GM12878 (cell line): Measurements from ENCODE around the gene MAPK9. TPM values are rescaled to one million over a fixed set of nuclear protein-coding genes. Genes with fewer than 3 reads are reported as not detected.

Experiments used
- ATAC-seq: fragments of 200-7000 bp; cut with Tn5 transposase; 3 replicates; pipeline ENCODE4 v1.9.1; 2020; ENCODE audit warnings: mild to moderate bottlenecking, moderate library complexity
- BruUV-seq: library from RNA; stranded (reverse); fragments of 400-500 nt; replicated peaks from 2 replicates; lab custom pipeline; 2021; lab: Mats Ljungman, UMichigan
- CTCF ChIA-PET: fragments of 300-600 bp; sonication (Branson Sonifier 250); formaldehyde crosslinking; extraction: SDS; loops from one replicate; lab custom pipeline; 2021; ENCODE audit warnings: inconsistent platforms; lab: Yijun Ruan, JAX
- POLR2A ChIA-PET: fragments of 350-600 bp; formaldehyde crosslinking; extraction: SDS; loops from one replicate; lab custom pipeline; 2021; ENCODE audit warnings: inconsistent platforms; lab: Charles Lee
- RAD21 ChIA-PET: fragments of 300-600 bp; sonication (Branson Sonifier 250); formaldehyde crosslinking; loops from one replicate; lab custom pipeline; 2023; ENCODE audit warnings: antibody characterized with exemption; ENCODE audit not compliant: unreplicated experiment; lab: Charles Lee
- SMC1A ChIA-PET: fragments of 300-600 bp; sonication (Branson Sonifier 250); formaldehyde crosslinking; loops from one replicate; lab custom pipeline; 2023; ENCODE audit not compliant: unreplicated experiment, uncharacterized antibody; lab: Charles Lee
- DNase-seq: peaks from one replicate; pipeline ENCODE4 v3.0.0-alpha.2; 2011; ENCODE audit warnings: low read depth, low spot score
- FAIRE-seq: peaks from 3 replicates; lab custom pipeline; 2011; peaks lifted over from hg19 to GRCh38; lab: Jason Lieb, UNC
- H2AFZ ChIP-seq: 2 replicates; pipeline ENCODE4 v1.6.0; 2011; ENCODE audit warnings: low read depth, low read length, control low read depth; ENCODE audit not compliant: control insufficient read depth
- H3K27ac ChIP-seq: 2 replicates; pipeline ENCODE4 v1.5.1; 2011; ENCODE audit warnings: control low read depth; ENCODE audit not compliant: control insufficient read depth, insufficient read depth
- H3K27me3 ChIP-seq, 2 experiments: replicated peaks in 1 of 2; 2 replicates each; pipeline versions ENCODE4 v1.6.0 to v1.6.1; 2011; ENCODE audit warnings: low read length in 1 of 2; ENCODE audit not compliant: control insufficient read depth in 2 of 2, insufficient read depth in 2 of 2
- H3K36me3 ChIP-seq, 2 experiments: 2 replicates each; pipeline ENCODE4 v1.5.1; 2011; ENCODE audit warnings: low read length in 1 of 2; ENCODE audit not compliant: control insufficient read depth in 2 of 2, insufficient read depth in 2 of 2
- H3K4me1 ChIP-seq: 2 replicates; pipeline ENCODE4 v1.6.1; 2011; ENCODE audit warnings: mild to moderate bottlenecking, low read length, moderate library complexity, mixed read lengths; ENCODE audit not compliant: control insufficient read depth, insufficient read depth
- H3K4me2 ChIP-seq: 2 replicates; pipeline ENCODE4 v1.6.0; 2011; ENCODE audit warnings: control low read depth; ENCODE audit not compliant: control insufficient read depth, insufficient read depth
- H3K4me3 ChIP-seq: fragments of 200-600 bp; sonication (generic); 2 replicates; pipeline ENCODE4 v1.5.1; 2016
- H3K79me2 ChIP-seq: 2 replicates; pipeline ENCODE4 v1.6.0; 2011; ENCODE audit warnings: low read length; ENCODE audit not compliant: control insufficient read depth, insufficient read depth
- H3K9ac ChIP-seq: 2 replicates; pipeline ENCODE4 v1.8.0; 2011; ENCODE audit warnings: low read length, control low read depth, mixed read lengths; ENCODE audit not compliant: control insufficient read depth, insufficient read depth
- H3K9me3 ChIP-seq: replicated peaks from 3 replicates; pipeline ENCODE4 v1.5.1; 2011; ENCODE audit warnings: mild to moderate bottlenecking, low read length; ENCODE audit not compliant: control insufficient read depth, insufficient read depth
- H4K20me1 ChIP-seq: 2 replicates; pipeline ENCODE4 v1.6.0; 2011; ENCODE audit not compliant: control insufficient read depth, insufficient read depth
- CEBPZ ChIP-seq: fragments of 150-350 bp; IDR thresholded peaks from 2 replicates; pipeline ENCODE4 v1.6.1; 2016; ENCODE audit warnings: low read depth, low read length
- GABPA ChIP-seq: IDR thresholded peaks from 2 replicates; pipeline ENCODE4 v1.6.1; 2014; ENCODE audit warnings: antibody characterized with exemption, low read depth, mild to moderate bottlenecking, inconsistent platforms
- JUND ChIP-seq: IDR thresholded peaks from 2 replicates; pipeline ENCODE4 v1.6.1; 2012; ENCODE audit warnings: low read depth, mild to moderate bottlenecking, low read length, improper control_type of control experiment, moderate library complexity
- KAT2A ChIP-seq: conservative IDR thresholded peaks from 2 replicates; pipeline ENCODE4 v1.6.1; 2011; ENCODE audit warnings: low read depth, low read length; ENCODE audit not compliant: control insufficient read depth
- KDM1A ChIP-seq: fragments of 200-600 bp; sonication (generic); IDR thresholded peaks from 2 replicates; pipeline ENCODE4 v1.6.1; 2016; ENCODE audit warnings: borderline replicate concordance
- LARP7 ChIP-seq: fragments of 450-650 bp; IDR thresholded peaks from 2 replicates; pipeline ENCODE4 v1.6.1; 2017; ENCODE audit warnings: mild to moderate bottlenecking
- RAD51 ChIP-seq: fragments of 450-650 bp; IDR thresholded peaks from 2 replicates; pipeline ENCODE4 v1.6.1; 2016; ENCODE audit warnings: moderate library complexity, mild to moderate bottlenecking, inconsistent platforms
- RCOR1 ChIP-seq: conservative IDR thresholded peaks from 2 replicates; pipeline ENCODE4 v1.6.1; 2012; ENCODE audit warnings: low read depth, low read length, improper control_type of control experiment
- RELA ChIP-seq: fragments of 450-650 bp; IDR thresholded peaks from 2 replicates; pipeline ENCODE4 v1.8.0; 2014; ENCODE audit warnings: borderline replicate concordance; ENCODE audit not compliant: partially characterized antibody
- SKIL ChIP-seq: fragments of 450-650 bp; IDR thresholded peaks from 2 replicates; pipeline ENCODE4 v1.6.1; 2017; ENCODE audit warnings: mild to moderate bottlenecking, low read depth, inconsistent platforms; ENCODE audit not compliant: poor library complexity, severe bottlenecking
- SMAD5 ChIP-seq: IDR thresholded peaks from 2 replicates; pipeline ENCODE4 v1.6.1; 2016; ENCODE audit warnings: antibody characterized with exemption, low read depth
- STAT1 ChIP-seq: fragments of 450-650 bp; conservative IDR thresholded peaks from 2 replicates; pipeline ENCODE4 v1.6.1; 2014; ENCODE audit warnings: antibody characterized with exemption, mild to moderate bottlenecking
- TARDBP ChIP-seq: IDR thresholded peaks from 2 replicates; pipeline ENCODE4 v1.6.1; 2016; ENCODE audit warnings: borderline replicate concordance
- TCF12 ChIP-seq: IDR thresholded peaks from 2 replicates; pipeline ENCODE4 v1.6.1; 2011; ENCODE audit warnings: low read depth, mild to moderate bottlenecking, low read length
- WGBS: methylation state at CpG from one replicate; pipeline ENCODE4 v1.1.6; 2016; ENCODE audit warnings: low lambda C conversion rate; ENCODE audit not compliant: insufficient replicate concordance, insufficient coverage; ENCODE audit errors: missing lambda C conversion rate; 5-methylcytosine and 5-hydroxymethylcytosine counted together
- in situ Hi-C: fragments of 300-500 bp; cut with MboI; formaldehyde crosslinking; loops from 9 replicates; pipeline ENCODE4 v1.14.3; 2018; ENCODE audit warnings: mixed read lengths
- intact Hi-C: fragments of 100-400 bp; cut with micrococcal nuclease; formaldehyde crosslinking; loops from one replicate; pipeline ENCODE4 v1.14.2; 2022; ENCODE audit not compliant: unreplicated experiment
- polyA plus RNA-seq, 11 experiments: library from polyadenylated mRNA; depleted of rRNA in 4 of 11; unstranded in 6 of 11; stranded (reverse) in 5 of 11; fragments of >200 nt; fragmentation: Nextera tagmentation in 4 of 11; fragmentation: Illumina TruSeq in 1 of 11; extraction: Ambion mirVana in 4 of 11; extraction: Trizol in 1 of 11; gene quantifications; 1 replicate in 1 of 11; 2 replicates in 10 of 11; pipeline versions ENCODE4 v1.2.1 to v1.2.3, GENCODE V29; 2011 to 2016; ENCODE audit warnings: inconsistent platforms in 2 of 11, missing spikeins in 2 of 11, low read depth in 1 of 11
- total RNA-seq, 4 experiments: library from RNA; depleted of rRNA in 3 of 4; stranded (reverse); fragments of >200 nt in 3 of 4; fragmentation: Illumina TruSeq in 1 of 4; extraction: Trizol in 1 of 4; gene quantifications; 2 replicates each; pipeline versions ENCODE4 v1.2.1 to v1.2.3, GENCODE V29; 2013 to 2021
- TF ChIP-seq, protein P1 (sequence below): fragments of 450-650 bp; IDR thresholded peaks from 2 replicates; pipeline ENCODE4 v1.6.1; 2016; ENCODE audit warnings: mild to moderate bottlenecking

Gene MAPK9
- total and polyA plus RNA-seq, 10 of the 15 experiments (the other 5 are each of a cell fraction or from before 2014, with no cell fraction given), result 2.1 to 52.9 (median 21.7) TPM

DNA sequence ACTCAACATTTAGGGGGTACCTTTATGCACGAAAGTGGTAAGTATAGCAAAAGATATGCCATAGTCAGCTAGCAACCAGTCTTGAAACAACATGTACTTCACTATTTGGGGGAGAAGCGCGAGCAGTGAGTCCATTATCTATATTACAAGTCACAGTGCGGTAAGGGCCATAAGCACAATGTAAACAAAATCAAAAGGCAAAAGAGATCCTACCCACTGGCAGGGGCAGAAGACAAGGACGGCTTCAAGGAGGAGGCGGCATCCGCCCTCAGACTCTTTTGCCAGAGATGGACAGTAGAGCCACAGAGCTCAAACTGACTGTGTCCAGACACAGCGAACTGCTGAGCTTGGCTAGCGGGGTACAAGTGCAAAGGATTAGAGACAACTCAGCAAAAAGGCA lies 9.6 kb downstream of the MAPK9 start (continued):
- TF ChIP-seq CEBPZ, result no peak
- TF ChIP-seq, protein P1, sequence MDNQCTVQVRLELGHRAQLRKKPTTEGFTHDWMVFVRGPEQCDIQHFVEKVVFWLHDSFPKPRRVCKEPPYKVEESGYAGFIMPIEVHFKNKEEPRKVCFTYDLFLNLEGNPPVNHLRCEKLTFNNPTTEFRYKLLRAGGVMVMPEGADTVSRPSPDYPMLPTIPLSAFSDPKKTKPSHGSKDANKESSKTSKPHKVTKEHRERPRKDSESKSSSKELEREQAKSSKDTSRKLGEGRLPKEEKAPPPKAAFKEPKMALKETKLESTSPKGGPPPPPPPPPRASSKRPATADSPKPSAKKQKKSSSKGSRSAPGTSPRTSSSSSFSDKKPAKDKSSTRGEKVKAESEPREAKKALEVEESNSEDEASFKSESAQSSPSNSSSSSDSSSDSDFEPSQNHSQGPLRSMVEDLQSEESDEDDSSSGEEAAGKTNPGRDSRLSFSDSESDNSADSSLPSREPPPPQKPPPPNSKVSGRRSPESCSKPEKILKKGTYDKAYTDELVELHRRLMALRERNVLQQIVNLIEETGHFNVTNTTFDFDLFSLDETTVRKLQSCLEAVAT, result no peak
- no peak for TF ChIP-seq KAT2A
- TF ChIP-seq LARP7, result no peak
- TF ChIP-seq TARDBP, result no peak
- TF ChIP-seq SMAD5, result no peak
- TF ChIP-seq KDM1A, result no peak

- Histone ChIP-seq H3K4me2 (no peak overlapping the region), H4K20me1 (no peaks in the 10 kb centered on the region), H3K4me3 (no peak overlapping the region), H3K27me3 (no peaks in the 10 kb centered on the region), H3K27ac (no peak overlapping the region), H3K9ac (no peak overlapping the region), H3K36me3 (peaks cover 7 to 22% of the 10 kb centered on the region in 2 experiments), H3K79me2 (no peaks in the 10 kb centered on the region), H3K9me3 (peaks cover 18% of the 10 kb centered on the region), H2AFZ (no peak overlapping the region), H3K4me1 (no peaks in the 10 kb centered on the region)
- SMC1A ChIA-PET, result no interaction called here
- RAD21 ChIA-PET, result no interaction called here
- POLR2A ChIA-PET, result no interaction called here
- in situ Hi-C loops (no loop called here), intact Hi-C loops (no loop called here)
- DNase-seq (no peak), FAIRE-seq (no peak), ATAC-seq (no peak)
- CTCF ChIA-PET, result interaction anchor here (0.7 to 1.2 kb wide), 5 partner anchors 9 to 172 kb away, joined by 3 to 6 read pairs (median 3); no protein-coding TSS in a partner anchor
- BruUV-seq, result no TSS peak
- over 99% methylated on average over 10 of the region's 10 CpGs for WGBS
- no peak for TF ChIP-seq JUND
- no peak for TF ChIP-seq SKIL
- TF ChIP-seq GABPA, result no peak
- no peak for TF ChIP-seq RCOR1
- TF ChIP-seq TCF12, result no peak
- no peak for TF ChIP-seq RAD51
- TF ChIP-seq STAT1, result no peak
- TF ChIP-seq RELA, result no peak
- TF ChIP-seq TARDBP, result no peak
Measured at GRCh38 chr5:180281706-180282105, 10.2 kb downstream of the MAPK9 start.
